C4-2B (cell line): Measurements from ENCODE around the gene BCL2L15.

ENCODE experiments used
- ZFX ChIP-seq: fragments of 450-650 bp; IDR thresholded peaks from 2 replicates; pipeline ENCODE4 v1.6.1; 2017
- TF ChIP-seq, protein P1 (sequence below): fragments of 450-650 bp; conservative IDR thresholded peaks from 2 replicates; pipeline ENCODE4 v1.5.1; 2017; ENCODE audit warnings: mild to moderate bottlenecking

DNA sequence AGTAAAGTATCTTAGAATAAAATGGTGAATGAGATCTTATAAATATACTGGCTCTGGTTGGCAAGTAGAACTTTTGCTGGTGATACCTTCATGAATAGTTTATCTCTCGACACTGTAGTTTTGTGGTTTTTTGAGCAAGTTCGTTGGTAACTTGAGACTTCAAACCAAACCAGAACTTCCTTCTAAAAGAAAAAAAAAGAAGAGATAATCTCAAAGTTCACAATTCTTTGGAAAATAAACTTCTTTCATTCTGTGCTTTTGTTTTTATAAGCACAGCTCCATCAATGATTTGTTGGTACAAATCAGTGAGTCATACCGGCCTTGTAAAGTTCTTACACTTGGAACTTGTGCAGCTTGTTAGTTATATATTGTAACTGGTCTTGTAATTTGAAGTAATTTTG lies 44.1 kb upstream of the BCL2L15 start:
- TF ChIP-seq, protein P1, sequence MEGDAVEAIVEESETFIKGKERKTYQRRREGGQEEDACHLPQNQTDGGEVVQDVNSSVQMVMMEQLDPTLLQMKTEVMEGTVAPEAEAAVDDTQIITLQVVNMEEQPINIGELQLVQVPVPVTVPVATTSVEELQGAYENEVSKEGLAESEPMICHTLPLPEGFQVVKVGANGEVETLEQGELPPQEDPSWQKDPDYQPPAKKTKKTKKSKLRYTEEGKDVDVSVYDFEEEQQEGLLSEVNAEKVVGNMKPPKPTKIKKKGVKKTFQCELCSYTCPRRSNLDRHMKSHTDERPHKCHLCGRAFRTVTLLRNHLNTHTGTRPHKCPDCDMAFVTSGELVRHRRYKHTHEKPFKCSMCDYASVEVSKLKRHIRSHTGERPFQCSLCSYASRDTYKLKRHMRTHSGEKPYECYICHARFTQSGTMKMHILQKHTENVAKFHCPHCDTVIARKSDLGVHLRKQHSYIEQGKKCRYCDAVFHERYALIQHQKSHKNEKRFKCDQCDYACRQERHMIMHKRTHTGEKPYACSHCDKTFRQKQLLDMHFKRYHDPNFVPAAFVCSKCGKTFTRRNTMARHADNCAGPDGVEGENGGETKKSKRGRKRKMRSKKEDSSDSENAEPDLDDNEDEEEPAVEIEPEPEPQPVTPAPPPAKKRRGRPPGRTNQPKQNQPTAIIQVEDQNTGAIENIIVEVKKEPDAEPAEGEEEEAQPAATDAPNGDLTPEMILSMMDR = no peak
- TF ChIP-seq ZFX = no peak
